ENCODE data around the gene RASSF4. TPM values are rescaled to one million over a fixed set of nuclear protein-coding genes. Genes with fewer than 3 reads are reported as not detected.

Gene RASSF4
- total RNA-seq, 2 experiments from 2014 or later: 1.2 to 3.1 TPM

DNA sequence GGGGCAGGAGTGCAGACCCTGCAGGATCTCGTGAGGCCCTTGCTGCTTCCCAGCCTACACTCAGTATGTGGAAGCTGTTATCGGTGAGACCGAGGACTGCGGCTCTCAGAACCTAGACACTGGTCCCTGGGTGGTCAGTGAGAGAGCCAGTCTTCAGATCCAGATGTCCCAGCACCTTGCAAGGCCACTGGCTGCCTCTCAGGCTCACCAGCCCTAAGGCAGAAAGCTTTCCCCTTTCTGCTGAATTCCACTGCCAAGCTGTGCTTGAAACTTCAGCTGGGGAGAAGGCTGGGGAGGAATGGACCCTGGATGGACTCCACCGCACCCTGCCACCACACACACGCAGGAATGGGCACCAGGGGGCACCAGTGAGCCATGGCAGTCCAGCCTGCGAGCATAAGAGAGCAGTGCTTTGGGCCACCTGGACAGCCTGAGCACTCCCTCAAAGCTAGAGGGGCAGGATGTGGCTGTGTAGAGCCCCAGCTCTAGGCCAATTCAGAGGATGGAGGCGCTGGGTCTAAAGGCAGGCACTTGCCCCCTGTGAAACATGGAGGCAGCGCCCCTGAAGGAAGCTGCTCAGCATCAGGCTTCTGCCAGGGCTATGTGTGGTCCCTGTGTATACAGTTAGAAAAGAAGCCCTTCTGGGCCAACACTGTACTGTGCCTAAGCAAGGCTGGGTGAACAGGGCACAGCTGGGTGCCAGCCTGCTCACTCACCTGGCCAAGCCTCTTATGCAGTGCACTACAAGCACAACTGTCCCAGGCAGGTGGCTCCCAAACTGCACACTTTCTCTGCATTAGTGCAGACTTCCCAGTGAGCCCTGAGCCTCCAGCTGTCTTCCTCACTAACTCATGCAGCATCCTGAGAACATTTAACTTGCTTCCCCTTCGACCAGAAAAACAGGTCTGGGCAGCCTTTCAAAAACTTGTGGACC is 26.8 kb upstream of the RASSF4 start:
- CTCF ChIA-PET: interaction anchor here (0.6 to 3.1 kb wide), 32 partner anchors 9 to 331 kb away, joined by 3 to 38 read pairs (median 4); partner anchors contain the start of gene ZNF22
- peaks cover 13% of the 10 kb centered on the region for H3K4me1 Mint-ChIP-seq
- H3K27ac Mint-ChIP-seq: no peak overlapping the region

GRCh38 chr10:44933451-44934321 is 25.9 kb upstream of the RASSF4 start:
- no peak overlapping the region for H3K4me3 Mint-ChIP-seq

More for the DNA sequence above, 26.8 kb upstream of the RASSF4 start:
- no peaks in the 10 kb centered on the region for H3K27me3 Mint-ChIP-seq
- H3K4me3 Mint-ChIP-seq: no peak overlapping the region
- ATAC-seq (peak; percentile 96), DNase-seq (peak; percentile 89)
- no peaks in the 10 kb centered on the region for H3K9me3 Mint-ChIP-seq (ENCODE audit: low read depth)
- no peaks in the 10 kb centered on the region for H3K36me3 Mint-ChIP-seq

DNA sequence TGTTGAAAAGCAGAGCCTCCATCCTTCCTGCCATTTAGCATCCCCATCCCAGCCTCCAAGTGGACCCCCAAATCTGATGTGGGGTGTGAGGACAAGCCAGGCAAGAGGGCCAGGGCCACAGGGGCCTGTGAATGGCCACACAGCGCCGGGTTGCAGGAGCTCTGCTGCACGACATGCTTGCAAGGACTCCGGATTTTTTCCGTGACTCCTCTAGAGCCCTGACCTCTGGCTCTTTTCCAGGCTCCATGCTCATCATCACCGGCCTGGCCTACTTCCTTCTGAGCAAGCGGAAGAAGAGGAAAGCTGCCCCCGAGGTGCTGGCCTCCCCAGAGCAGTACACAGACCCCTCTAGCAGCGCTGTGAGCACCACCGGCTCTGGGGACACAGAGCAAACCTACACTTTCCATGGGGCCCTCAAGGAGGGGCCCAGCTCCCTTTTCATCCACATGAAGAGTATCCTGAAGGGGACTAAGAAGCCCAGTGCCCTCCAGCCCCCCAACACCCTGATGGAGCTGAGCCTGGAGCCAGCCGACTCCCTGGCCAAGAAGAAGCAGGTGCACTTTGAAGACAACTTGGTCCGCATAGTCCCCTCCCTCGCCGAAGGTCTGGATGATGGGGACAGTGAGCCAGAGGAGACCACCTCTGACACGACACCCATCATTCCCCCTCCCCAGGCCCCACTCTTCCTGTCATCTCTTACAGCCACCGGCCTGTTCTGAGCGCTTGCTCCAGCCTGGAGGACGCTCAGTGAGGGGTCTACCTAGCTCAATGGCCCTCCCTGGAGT is 25.0 kb upstream of the RASSF4 start:
- Mint-ChIP-seq H3K27ac (no peak overlapping the region), H3K4me1 (peaks cover 13% of the 10 kb centered on the region), H3K4me3 (no peak overlapping the region), H3K27me3 (no peaks in the 10 kb centered on the region), H3K36me3 (no peaks in the 10 kb centered on the region), H3K9me3 (ENCODE audit: low read depth) (no peaks in the 10 kb centered on the region)
- CTCF ChIA-PET: interaction anchor here (1.2 kb wide), 1 partner anchor 41 kb away, joined by 7 read pairs; no protein-coding TSS in a partner anchor
- ATAC-seq: no peak
- peak; percentile 31 for DNase-seq

More at GRCh38 chr10:44933451-44934321, 25.9 kb upstream of the RASSF4 start:
- Mint-ChIP-seq H3K27ac (no peak overlapping the region), H3K4me1 (peaks cover 13% of the 10 kb centered on the region), H3K36me3 (no peaks in the 10 kb centered on the region), H3K27me3 (no peaks in the 10 kb centered on the region), H3K9me3 (ENCODE audit: low read depth) (no peaks in the 10 kb centered on the region)
- CTCF ChIA-PET: interaction anchor here (0.6 to 3.1 kb wide), 29 partner anchors 9 to 330 kb away, joined by 3 to 38 read pairs (median 4); partner anchors contain the start of gene ZNF22
- no peak for ATAC-seq
- DNase-seq: peak; percentile 32

- CTCF ChIA-PET: interaction anchor here (1.2 kb wide), 1 partner anchor 40 kb away, joined by 7 read pairs; no protein-coding TSS in a partner anchor
- Mint-ChIP-seq H3K4me3 (no peak overlapping the region), H3K4me1 (peaks cover 13% of the 10 kb centered on the region), H3K9me3 (ENCODE audit: low read depth) (no peaks in the 10 kb centered on the region), H3K36me3 (no peaks in the 10 kb centered on the region), H3K27ac (peak overlapping the region; percentile 3), H3K27me3 (peaks cover 2% of the 10 kb centered on the region)
- DNase-seq: peak; percentile 26
- no peak for ATAC-seq
Observed at GRCh38 chr10:44935201-44935965, 24.2 kb upstream of the RASSF4 start.

GRCh38 chr10:44935966-44936295 is 23.7 kb upstream of the RASSF4 start:
- DNase-seq (peak; percentile 29), ATAC-seq (no peak)
- H3K36me3 Mint-ChIP-seq: no peaks in the 10 kb centered on the region
- peaks cover 13% of the 10 kb centered on the region for H3K4me1 Mint-ChIP-seq
- H3K27me3 Mint-ChIP-seq: peaks cover 6% of the 10 kb centered on the region
- no peaks in the 10 kb centered on the region for H3K9me3 Mint-ChIP-seq (ENCODE audit: low read depth)
- H3K27ac Mint-ChIP-seq: peak overlapping the region; percentile 3
- CTCF ChIA-PET: no interaction called here
- no peak overlapping the region for H3K4me3 Mint-ChIP-seq

GRCh38 chr10:44936314-44936975 is 23.2 kb upstream of the RASSF4 start:
- DNase-seq (peak; percentile 18), ATAC-seq (no peak)
- Mint-ChIP-seq H3K27ac (no peak overlapping the region), H3K27me3 (peaks cover 7% of the 10 kb centered on the region), H3K9me3 (ENCODE audit: low read depth) (no peaks in the 10 kb centered on the region), H3K36me3 (no peaks in the 10 kb centered on the region), H3K4me1 (peaks cover 13% of the 10 kb centered on the region), H3K4me3 (no peak overlapping the region)
- CTCF ChIA-PET: no interaction called here

DNA sequence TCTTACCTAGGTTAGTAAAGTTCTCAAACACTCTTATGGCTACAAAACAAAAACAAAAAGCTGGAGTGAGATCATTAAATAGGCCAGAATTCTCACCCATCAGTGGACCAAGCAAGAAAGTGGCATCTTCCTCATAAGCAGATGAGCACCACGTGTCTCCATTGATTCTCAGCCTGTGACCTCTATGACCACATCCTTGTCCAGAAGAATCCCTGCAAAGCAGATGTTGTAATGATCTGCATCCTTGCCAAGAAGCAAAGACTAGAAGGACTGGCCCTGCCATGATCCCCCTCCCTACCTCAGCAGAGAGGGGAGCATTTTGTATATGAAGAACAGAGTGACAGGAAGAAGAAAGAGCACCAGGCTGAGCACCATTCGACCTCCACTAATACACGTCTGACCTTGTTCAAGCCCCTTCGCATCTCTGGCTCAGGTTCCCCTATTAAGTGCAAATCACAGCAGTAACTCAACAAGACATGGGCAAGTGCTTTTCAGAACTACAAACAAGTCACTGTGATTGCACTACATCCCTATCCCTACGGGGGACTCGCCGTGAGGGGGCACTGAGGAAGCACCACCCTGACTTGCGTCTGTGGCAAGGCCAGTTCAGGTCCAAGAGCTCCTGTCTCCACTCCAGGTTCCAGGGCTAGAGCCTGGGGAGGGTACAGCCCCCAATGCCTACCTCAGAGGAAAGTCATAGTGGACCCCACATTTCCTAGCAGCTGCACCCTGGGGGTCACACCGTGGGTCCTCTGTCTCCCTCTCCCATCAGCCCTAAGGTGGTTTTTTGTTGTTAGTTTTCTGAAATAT is 22.2 kb upstream of the RASSF4 start:
- H3K36me3 Mint-ChIP-seq: no peaks in the 10 kb centered on the region
- peaks cover 10% of the 10 kb centered on the region for H3K27me3 Mint-ChIP-seq
- H3K4me3 Mint-ChIP-seq: no peak overlapping the region
- no peak overlapping the region for H3K27ac Mint-ChIP-seq
- no peak for ATAC-seq
- CTCF ChIA-PET: no interaction called here
- H3K9me3 Mint-ChIP-seq (ENCODE audit: low read depth): no peaks in the 10 kb centered on the region
- H3K4me1 Mint-ChIP-seq: peaks cover 13% of the 10 kb centered on the region
- peak; percentile 34 for DNase-seq

DNA sequence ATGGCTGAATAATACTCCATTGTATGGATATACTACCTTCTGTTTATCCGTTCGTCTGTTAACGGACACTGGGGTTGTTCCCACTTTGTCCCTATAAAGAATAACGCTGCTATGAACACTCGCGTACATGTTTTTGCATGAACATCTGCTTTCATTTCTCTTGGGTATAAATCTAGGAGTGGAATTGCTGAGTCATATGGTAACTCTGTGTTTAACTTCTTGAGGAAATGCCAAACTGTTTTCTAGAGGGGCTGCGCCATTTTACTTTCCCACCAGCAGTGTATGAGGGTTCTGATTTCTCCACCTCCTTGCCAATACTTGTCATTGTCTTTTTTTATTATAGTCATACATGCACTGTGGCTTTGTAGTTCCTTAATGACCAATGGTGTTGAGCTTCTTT is 20.6 kb upstream of the RASSF4 start:
- Mint-ChIP-seq H3K27ac (no peak overlapping the region), H3K36me3 (no peaks in the 10 kb centered on the region), H3K27me3 (peaks cover 17% of the 10 kb centered on the region), H3K4me3 (no peak overlapping the region), H3K4me1 (peaks cover 10% of the 10 kb centered on the region), H3K9me3 (ENCODE audit: low read depth) (no peaks in the 10 kb centered on the region)
- CTCF ChIA-PET: interaction anchor here (1.4 kb wide), 1 partner anchor 37 kb away, joined by 3 read pairs; no protein-coding TSS in a partner anchor
- ATAC-seq: no peak
- peak; percentile 1 for DNase-seq

DNA sequence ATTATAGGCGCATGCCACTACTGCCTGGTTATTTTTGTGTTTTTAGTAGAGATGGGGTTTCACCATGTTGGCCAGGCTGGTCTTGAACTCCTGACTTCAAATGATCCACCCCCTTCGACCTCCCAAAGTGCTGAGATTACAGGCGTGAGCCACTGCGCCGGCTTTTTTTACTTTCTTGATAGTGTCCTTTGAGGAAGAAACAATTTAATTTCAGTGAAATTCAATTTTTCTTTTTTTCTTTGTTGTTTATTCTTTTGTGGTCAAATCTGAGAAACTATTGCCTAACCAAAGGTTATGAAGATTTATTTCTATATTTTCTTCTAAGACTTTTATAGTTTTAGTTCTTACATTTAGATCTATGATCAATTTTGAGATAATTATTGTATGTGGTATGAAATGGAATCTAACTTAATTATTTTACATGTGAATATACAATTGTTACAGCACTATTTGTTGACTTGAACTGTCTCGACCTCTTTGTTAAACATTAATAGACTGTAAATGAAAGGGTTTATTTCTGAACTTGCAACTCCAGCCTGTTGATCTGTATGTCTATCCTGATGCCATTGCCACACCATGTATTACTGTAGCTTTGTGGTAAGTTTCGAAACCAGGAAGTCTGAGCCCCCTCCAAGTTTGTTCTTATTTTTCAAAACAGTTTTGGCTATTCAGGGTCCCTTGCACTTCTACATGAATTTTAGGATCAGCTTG is 19.8 kb upstream of the RASSF4 start:
- no peak for DNase-seq
- Mint-ChIP-seq H3K4me3 (no peak overlapping the region), H3K27me3 (peaks cover 24% of the 10 kb centered on the region), H3K4me1 (peaks cover 10% of the 10 kb centered on the region), H3K36me3 (peaks cover 5% of the 10 kb centered on the region), H3K9me3 (ENCODE audit: low read depth) (peaks cover 8% of the 10 kb centered on the region), H3K27ac (no peak overlapping the region)
- CTCF ChIA-PET: no interaction called here
- no peak for ATAC-seq

GRCh38 chr10:44944354-44944753 is 15.2 kb upstream of the RASSF4 start:
- Mint-ChIP-seq H3K4me1 (no peaks in the 10 kb centered on the region), H3K36me3 (peaks cover 7% of the 10 kb centered on the region), H3K27ac (no peak overlapping the region), H3K9me3 (ENCODE audit: low read depth) (peaks cover 13% of the 10 kb centered on the region), H3K27me3 (peaks cover 26% of the 10 kb centered on the region), H3K4me3 (no peak overlapping the region)
- CTCF ChIA-PET: interaction anchor here (4.0 kb wide), 1 partner anchor 13 kb away, joined by 22 read pairs; no protein-coding TSS in a partner anchor
- ATAC-seq (no peak), DNase-seq (no peak)

- H3K9me3 Mint-ChIP-seq (ENCODE audit: low read depth): peaks cover 13% of the 10 kb centered on the region
- no peaks in the 10 kb centered on the region for H3K4me1 Mint-ChIP-seq
- peaks cover 7% of the 10 kb centered on the region for H3K36me3 Mint-ChIP-seq
- CTCF ChIA-PET: interaction anchor here (1.3 kb wide), 1 partner anchor 13 kb away, joined by 4 read pairs; no protein-coding TSS in a partner anchor
- no peak overlapping the region for H3K4me3 Mint-ChIP-seq
- DNase-seq (peak; percentile 16), ATAC-seq (no peak)
- no peak overlapping the region for H3K27ac Mint-ChIP-seq
- H3K27me3 Mint-ChIP-seq: peaks cover 20% of the 10 kb centered on the region
Observed at GRCh38 chr10:44946205-44946604, 13.4 kb upstream of the RASSF4 start.
